Upper lobe of left lung (tissue), 4 donors: ENCODE results near the gene CLHC1.
A peak's percentile ranks its signal among the peaks of the same experiment; 100 is the strongest.

Experiments
- CTCF ChIP-seq, 6 experiments: fragments of 450-650 bp in 4 of 6; fragments of 200-600 bp in 2 of 6; sonication (generic) in 2 of 6; IDR thresholded peaks; one replicate each; pipeline ENCODE4 v1.5.1; 2016 to 2019; ENCODE audit warnings: antibody characterized with exemption in 6 of 6
- EP300 ChIP-seq, 4 donors: sonication (generic); formaldehyde crosslinking; IDR thresholded peaks; one replicate each; pipeline ENCODE4 v1.5.1; 2017; ENCODE audit warnings: antibody characterized with exemption in 4 of 4, control low read depth in 2 of 4
- POLR2AphosphoS5 ChIP-seq, 2 donors: sonication (generic); formaldehyde crosslinking; IDR thresholded peaks; one replicate each; pipeline ENCODE4 v1.5.1; 2017; ENCODE audit warnings: antibody characterized with exemption in 2 of 2

DNA sequence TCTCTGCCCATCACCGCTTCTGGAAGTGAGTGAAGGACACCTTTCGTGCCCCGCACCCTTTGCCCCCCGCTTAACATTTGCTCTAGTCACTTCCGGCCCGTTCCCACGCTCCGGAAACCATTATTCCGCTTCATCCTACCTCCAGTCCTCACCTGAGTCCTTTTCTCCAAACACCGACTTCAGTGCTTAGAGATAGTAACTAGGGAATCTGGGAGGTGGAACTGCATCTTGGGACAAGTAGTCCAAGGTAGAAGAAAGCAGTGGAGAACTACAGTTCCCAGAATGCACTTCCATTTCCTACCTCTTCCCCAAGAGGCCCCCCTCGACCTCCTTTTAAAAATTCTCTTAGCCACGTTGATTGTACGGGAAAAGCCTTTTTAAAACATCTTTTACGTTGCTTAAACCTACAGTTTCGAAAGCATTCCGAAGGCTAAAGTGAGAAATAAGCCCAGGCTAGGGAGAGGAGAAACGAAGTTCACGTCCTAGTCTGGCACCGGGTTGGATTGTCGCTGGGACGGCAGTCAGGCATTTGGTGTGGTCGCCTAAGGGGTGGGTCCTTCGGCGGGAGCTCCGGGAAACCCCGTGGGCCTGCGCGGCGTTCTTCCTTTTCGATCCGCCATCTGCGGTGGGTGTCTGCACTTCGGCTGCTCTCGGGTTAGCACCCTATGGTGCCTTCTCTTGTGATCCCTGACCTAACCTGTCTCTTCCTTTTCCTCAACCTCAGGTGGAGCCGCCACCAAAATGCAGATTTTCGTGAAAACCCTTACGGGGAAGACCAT lies at the start of gene CLHC1, which contains the start of gene RPS27A:
- TF ChIP-seq EP300 (IDR thresholded peaks at IDR 0.05) (peak in 1 of 4 donors; percentile 58), POLR2AphosphoS5 (IDR thresholded peaks at IDR 0.05) (peak; percentile 80 to 92), CTCF (IDR thresholded peaks at IDR 0.05) (peak in 4 of 6 experiments; percentile 6 to 20 (median 15))
